GM12878 (cell line): ENCODE results near the gene LIPM. TPM values are rescaled to one million over a fixed set of nuclear protein-coding genes. Genes with fewer than 3 reads are reported as not detected.
A peak's percentile ranks its signal among the peaks of the same experiment; 100 is the strongest.

Source experiments
- CHD4 ChIP-seq: fragments of 200-600 bp; sonication (generic); IDR thresholded peaks from 2 replicates; pipeline ENCODE4 v1.6.1; 2016; ENCODE audit warnings: mild to moderate bottlenecking
- ESRRA ChIP-seq: IDR thresholded peaks from 2 replicates; pipeline ENCODE4 v1.6.1; 2012; ENCODE audit warnings: mild to moderate bottlenecking, low read length, improper control_type of control experiment
- NFYB ChIP-seq: IDR thresholded peaks from 2 replicates; pipeline ENCODE4 v1.6.1; 2011; ENCODE audit warnings: low read depth, mild to moderate bottlenecking, low read length, improper control_type of control experiment, moderate library complexity; ENCODE audit not compliant: insufficient read depth
- PAX8 ChIP-seq: fragments of 450-650 bp; IDR thresholded peaks from 2 replicates; pipeline ENCODE4 v1.6.1; 2017; ENCODE audit warnings: mild to moderate bottlenecking, moderate library complexity
- POU2F2 ChIP-seq: IDR thresholded peaks from 3 replicates; pipeline ENCODE4 v1.6.1; 2011; ENCODE audit warnings: low read depth, mild to moderate bottlenecking, low read length, borderline replicate concordance
- RUNX3 ChIP-seq: IDR thresholded peaks from 2 replicates; pipeline ENCODE4 v1.6.1; 2012; ENCODE audit warnings: low read length, inconsistent platforms
- SMARCA5 ChIP-seq: fragments of 450-650 bp; IDR thresholded peaks from 2 replicates; pipeline ENCODE4 v1.6.1; 2017; ENCODE audit warnings: mild to moderate bottlenecking
- TCF3 ChIP-seq: IDR thresholded peaks from 2 replicates; pipeline ENCODE4 v1.6.1; 2012; ENCODE audit warnings: low read depth, mild to moderate bottlenecking, low read length, borderline replicate concordance; ENCODE audit not compliant: insufficient read depth
- polyA plus RNA-seq, 11 experiments: library from polyadenylated mRNA; depleted of rRNA in 4 of 11; unstranded in 6 of 11; stranded (reverse) in 5 of 11; fragments of >200 nt; fragmentation: Nextera tagmentation in 4 of 11; fragmentation: Illumina TruSeq in 1 of 11; extraction: Ambion mirVana in 4 of 11; extraction: Trizol in 1 of 11; gene quantifications; 1 replicate in 1 of 11; 2 replicates in 10 of 11; pipeline versions ENCODE4 v1.2.1 to v1.2.3, GENCODE V29; 2011 to 2016; ENCODE audit warnings: inconsistent platforms in 2 of 11, missing spikeins in 2 of 11, low read depth in 1 of 11
- total RNA-seq, 4 experiments: library from RNA; depleted of rRNA in 3 of 4; stranded (reverse); fragments of >200 nt in 3 of 4; fragmentation: Illumina TruSeq in 1 of 4; extraction: Trizol in 1 of 4; gene quantifications; 2 replicates each; pipeline versions ENCODE4 v1.2.1 to v1.2.3, GENCODE V29; 2013 to 2021
- TF ChIP-seq, protein P1 (sequence below): fragments of 450-650 bp; IDR thresholded peaks from 2 replicates; pipeline ENCODE4 v1.6.1; 2016; ENCODE audit warnings: mild to moderate bottlenecking
- TF ChIP-seq, protein P2 (sequence below): IDR thresholded peaks from 2 replicates; pipeline ENCODE4 v1.6.1; 2011; ENCODE audit warnings: low read depth, low read length, improper control_type of control experiment, borderline replicate concordance
- TF ChIP-seq, protein P3 (sequence below): fragments of 450-650 bp; conservative IDR thresholded peaks from 2 replicates; pipeline ENCODE4 v1.6.1; 2017; ENCODE audit warnings: mild to moderate bottlenecking, moderate library complexity

The LIPM gene
- total and polyA plus RNA-seq, 10 of the 15 experiments (the other 5 are each of a cell fraction or from before 2014, with no cell fraction given): not detected

DNA sequence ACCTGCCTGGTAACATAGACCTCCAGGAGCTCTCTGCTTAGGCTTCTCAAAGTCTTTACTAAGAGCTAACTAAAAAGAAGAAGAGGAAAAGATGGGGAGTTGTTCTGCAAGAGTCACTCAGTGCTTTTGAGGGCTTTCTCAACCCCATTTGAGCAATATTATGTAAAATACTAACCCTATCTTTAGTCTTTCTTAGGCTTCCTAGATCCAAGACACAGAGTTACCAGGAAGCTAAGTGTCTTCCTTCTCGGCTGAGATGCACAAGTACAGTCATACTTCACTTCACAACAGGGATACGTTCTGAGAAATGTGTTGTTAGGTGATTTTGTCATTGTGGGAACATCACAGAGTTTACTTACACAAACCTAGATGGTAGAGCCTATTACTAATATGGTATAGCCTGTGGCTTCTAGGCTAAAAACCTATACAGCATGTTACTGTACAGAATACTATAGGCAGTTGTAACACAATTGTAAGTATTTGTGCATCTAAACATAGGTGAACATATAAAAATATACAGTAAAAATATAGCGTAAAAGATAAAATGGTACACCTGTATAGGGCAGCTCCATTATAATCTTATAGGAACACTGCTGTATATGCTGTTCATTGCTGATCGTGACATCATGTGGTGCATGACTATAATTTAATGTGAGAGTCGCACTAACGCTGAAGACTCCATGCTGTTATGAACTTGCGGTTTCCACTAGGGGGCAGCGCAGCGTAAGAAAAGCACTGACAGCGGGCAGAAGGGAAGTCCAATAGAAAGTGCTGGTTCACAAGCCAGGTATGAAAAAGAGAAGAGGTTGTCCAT lies 32.8 kb downstream of the LIPM start (continued):
- TF ChIP-seq RUNX3: peak; percentile 99
- no peak for TF ChIP-seq CHD4
- TF ChIP-seq, protein P1, sequence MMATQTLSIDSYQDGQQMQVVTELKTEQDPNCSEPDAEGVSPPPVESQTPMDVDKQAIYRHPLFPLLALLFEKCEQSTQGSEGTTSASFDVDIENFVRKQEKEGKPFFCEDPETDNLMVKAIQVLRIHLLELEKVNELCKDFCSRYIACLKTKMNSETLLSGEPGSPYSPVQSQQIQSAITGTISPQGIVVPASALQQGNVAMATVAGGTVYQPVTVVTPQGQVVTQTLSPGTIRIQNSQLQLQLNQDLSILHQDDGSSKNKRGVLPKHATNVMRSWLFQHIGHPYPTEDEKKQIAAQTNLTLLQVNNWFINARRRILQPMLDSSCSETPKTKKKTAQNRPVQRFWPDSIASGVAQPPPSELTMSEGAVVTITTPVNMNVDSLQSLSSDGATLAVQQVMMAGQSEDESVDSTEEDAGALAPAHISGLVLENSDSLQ: no peak
- TF ChIP-seq ESRRA: no peak
- TF ChIP-seq PAX8: no peak
- peak; percentile 60; the same call in 1 of the 2 replicates for TF ChIP-seq SMARCA5
- TF ChIP-seq, protein P2, sequence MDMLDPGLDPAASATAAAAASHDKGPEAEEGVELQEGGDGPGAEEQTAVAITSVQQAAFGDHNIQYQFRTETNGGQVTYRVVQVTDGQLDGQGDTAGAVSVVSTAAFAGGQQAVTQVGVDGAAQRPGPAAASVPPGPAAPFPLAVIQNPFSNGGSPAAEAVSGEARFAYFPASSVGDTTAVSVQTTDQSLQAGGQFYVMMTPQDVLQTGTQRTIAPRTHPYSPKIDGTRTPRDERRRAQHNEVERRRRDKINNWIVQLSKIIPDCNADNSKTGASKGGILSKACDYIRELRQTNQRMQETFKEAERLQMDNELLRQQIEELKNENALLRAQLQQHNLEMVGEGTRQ: no peak; the same call in 1 of the 2 replicates
- no peak for TF ChIP-seq TCF3
- TF ChIP-seq POU2F2: 0 out of 3 replicates have a peak, but pooled peaks have one; percentile 22
- TF ChIP-seq NFYB: 0 out of 2 replicates have a peak, but pooled peaks have one; percentile 15
- TF ChIP-seq, protein P3, sequence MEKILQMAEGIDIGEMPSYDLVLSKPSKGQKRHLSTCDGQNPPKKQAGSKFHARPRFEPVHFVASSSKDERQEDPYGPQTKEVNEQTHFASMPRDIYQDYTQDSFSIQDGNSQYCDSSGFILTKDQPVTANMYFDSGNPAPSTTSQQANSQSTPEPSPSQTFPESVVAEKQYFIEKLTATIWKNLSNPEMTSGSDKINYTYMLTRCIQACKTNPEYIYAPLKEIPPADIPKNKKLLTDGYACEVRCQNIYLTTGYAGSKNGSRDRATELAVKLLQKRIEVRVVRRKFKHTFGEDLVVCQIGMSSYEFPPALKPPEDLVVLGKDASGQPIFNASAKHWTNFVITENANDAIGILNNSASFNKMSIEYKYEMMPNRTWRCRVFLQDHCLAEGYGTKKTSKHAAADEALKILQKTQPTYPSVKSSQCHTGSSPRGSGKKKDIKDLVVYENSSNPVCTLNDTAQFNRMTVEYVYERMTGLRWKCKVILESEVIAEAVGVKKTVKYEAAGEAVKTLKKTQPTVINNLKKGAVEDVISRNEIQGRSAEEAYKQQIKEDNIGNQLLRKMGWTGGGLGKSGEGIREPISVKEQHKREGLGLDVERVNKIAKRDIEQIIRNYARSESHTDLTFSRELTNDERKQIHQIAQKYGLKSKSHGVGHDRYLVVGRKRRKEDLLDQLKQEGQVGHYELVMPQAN: no peak
